Type B pancreatic cell (in vitro differentiated cells): ENCODE data around the gene AGAP6. TPM values are rescaled to one million over a fixed set of nuclear protein-coding genes. Genes with fewer than 3 reads are reported as not detected.
"Not testable (repeated sequence)": the region's sequence is repeated elsewhere in the genome, so short reads cannot be mapped to it uniquely, and the experiment has no call there.

Source experiments
- DNase-seq: peaks from one replicate; pipeline ENCODE4 v3.0.0; 2021; ENCODE audit warnings: mixed read lengths; ENCODE audit not compliant: unreplicated experiment; ENCODE audit errors: extremely low spot score
- H3K27ac Mint-ChIP-seq: 2 replicates; pipeline ENCODE4 v1.8.0; 2021; ENCODE audit warnings: mild to moderate bottlenecking, mixed read lengths
- H3K27me3 Mint-ChIP-seq: 2 replicates; pipeline ENCODE4 v1.8.0; 2021; ENCODE audit warnings: mixed read lengths
- H3K36me3 Mint-ChIP-seq: 2 replicates; pipeline ENCODE4 v1.8.0; 2021; ENCODE audit warnings: mixed read lengths
- H3K4me1 Mint-ChIP-seq: one replicate; pipeline ENCODE4 v1.8.0; 2021; ENCODE audit warnings: mixed read lengths; ENCODE audit not compliant: unreplicated experiment
- H3K4me3 Mint-ChIP-seq: 2 replicates; pipeline ENCODE4 v1.8.0; 2021; ENCODE audit warnings: mild to moderate bottlenecking, mixed read lengths
- H3K9me3 Mint-ChIP-seq: 2 replicates; pipeline ENCODE4 v1.8.0; 2021; ENCODE audit warnings: mixed read lengths
- long read RNA-seq: library from polyadenylated mRNA; unstranded; transcript quantifications from one replicate; pipeline ENCODE4 v2.0.0, GENCODE V29; 2020
- total RNA-seq: library from RNA; stranded (reverse); gene quantifications from 2 replicates; pipeline ENCODE4 v1.2.1, GENCODE V29; 2021; ENCODE audit warnings: low replicate concordance
- TF ChIP-seq, protein P1 (sequence below): fragments of 200-600 bp; sonication (generic); conservative IDR thresholded peaks from 2 replicates; pipeline ENCODE4 v1.5.0; 2021; ENCODE audit warnings: antibody characterized with exemption, mild to moderate bottlenecking

AGAP6 gene
- total RNA-seq, result 11.3 and 16.2 TPM in 2 replicates
- long read RNA-seq, partial matches to known transcripts, result 2 of 13 reads
- long read RNA-seq, other reads (novel, unspliced or antisense), result 11 of 13 reads

DNA sequence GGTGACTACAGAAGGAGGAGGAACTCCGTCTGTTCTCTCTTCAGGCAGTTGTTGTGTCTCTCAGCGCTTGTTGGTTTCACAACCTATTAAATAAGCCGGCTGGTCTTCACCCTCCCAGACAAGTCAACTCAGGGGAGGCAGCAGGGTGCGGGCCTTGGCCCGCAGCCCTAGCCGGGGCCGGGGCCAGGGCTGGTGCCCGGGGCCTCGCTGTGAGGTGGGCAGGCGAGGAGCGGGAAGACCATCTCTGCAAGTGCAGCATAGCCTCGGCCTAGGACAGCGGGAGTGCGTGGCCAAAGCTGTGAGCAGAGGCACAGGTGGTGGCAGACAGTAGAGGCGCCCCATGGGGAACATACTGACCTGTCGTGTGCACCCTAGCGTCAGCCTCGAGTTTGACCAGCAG is at the start of gene AGAP6:
Gene AGAP6, plus strand, starts transcription at position 31 of the 400 bp plus-strand sequence. Its CDS starts 310 bp downstream, at position 341.
- H3K27ac Mint-ChIP-seq, H3K4me1 Mint-ChIP-seq, H3K36me3 Mint-ChIP-seq, DNase-seq, H3K9me3 Mint-ChIP-seq, H3K27me3 Mint-ChIP-seq, H3K4me3 Mint-ChIP-seq: not testable (repeated sequence)

DNA sequence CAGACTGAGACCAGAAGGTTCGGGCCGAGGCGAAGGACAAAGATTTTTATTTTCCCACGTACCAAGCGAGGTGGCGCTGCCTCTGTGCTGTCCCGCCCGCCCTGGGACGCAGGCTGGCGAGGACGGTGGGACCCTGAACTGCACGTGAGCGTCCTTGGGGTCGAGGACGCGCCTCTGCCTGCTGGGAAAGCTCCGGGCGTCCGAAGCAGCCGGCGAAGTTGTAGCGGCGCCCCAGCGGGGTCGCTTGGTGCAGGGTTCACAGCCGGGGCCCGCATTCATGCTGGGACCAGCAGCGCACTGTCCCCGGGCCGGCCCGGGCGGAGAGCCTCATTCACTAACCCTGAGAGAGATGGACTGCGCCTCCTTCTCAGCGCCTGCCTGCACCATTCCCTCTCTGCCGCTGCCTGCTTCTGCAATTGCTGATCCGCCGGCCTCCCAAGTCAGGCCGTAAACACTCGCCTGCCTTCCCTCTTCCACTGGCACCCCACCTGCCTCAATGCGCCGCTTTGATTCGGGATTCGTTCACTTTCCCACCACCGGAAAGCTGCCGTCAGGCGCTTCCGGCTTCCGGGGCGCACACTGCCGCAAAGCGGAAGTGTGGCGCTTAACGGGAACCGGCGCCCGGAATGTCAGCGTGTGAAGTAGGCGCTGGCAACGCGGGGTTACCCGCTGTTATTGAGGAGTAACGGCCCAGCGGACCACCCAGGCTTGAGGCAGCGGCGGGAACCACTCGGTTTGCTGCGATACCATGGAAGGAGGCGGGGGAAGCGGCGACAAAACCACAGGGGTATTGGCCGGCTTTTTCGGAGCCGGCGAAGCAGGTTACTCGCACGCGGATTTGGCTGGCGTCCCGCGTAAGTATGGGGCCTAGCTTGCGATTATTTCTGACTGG is 46.5 kb upstream of the AGAP6 start, which contains the start of the genes PARG and TIMM23B:
Gene PARG, minus strand, starts transcription at position 581 of the 892 bp plus-strand sequence. Its CDS starts 302 bp downstream, at position 279.
Gene TIMM23B, plus strand, starts transcription at position 607 of the 892 bp plus-strand sequence. Its CDS starts 142 bp downstream, at position 749.
- H3K27ac Mint-ChIP-seq, result peak within 1 kb of the TSS; percentile 95
- TF ChIP-seq, protein P1, sequence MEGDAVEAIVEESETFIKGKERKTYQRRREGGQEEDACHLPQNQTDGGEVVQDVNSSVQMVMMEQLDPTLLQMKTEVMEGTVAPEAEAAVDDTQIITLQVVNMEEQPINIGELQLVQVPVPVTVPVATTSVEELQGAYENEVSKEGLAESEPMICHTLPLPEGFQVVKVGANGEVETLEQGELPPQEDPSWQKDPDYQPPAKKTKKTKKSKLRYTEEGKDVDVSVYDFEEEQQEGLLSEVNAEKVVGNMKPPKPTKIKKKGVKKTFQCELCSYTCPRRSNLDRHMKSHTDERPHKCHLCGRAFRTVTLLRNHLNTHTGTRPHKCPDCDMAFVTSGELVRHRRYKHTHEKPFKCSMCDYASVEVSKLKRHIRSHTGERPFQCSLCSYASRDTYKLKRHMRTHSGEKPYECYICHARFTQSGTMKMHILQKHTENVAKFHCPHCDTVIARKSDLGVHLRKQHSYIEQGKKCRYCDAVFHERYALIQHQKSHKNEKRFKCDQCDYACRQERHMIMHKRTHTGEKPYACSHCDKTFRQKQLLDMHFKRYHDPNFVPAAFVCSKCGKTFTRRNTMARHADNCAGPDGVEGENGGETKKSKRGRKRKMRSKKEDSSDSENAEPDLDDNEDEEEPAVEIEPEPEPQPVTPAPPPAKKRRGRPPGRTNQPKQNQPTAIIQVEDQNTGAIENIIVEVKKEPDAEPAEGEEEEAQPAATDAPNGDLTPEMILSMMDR, result peak; percentile 42
- not testable (repeated sequence) for H3K36me3 Mint-ChIP-seq, H3K9me3 Mint-ChIP-seq, H3K27me3 Mint-ChIP-seq
- H3K4me3 Mint-ChIP-seq, result peak within 1 kb of the TSS; percentile 99
- H3K4me1 Mint-ChIP-seq, result peaks cover 14% of the 10 kb centered on the region
- peak; percentile 86 for DNase-seq

GRCh38 chr10:49942339-49942705 is 45.9 kb upstream of the AGAP6 start:
- not testable (repeated sequence) for H3K9me3 Mint-ChIP-seq, DNase-seq, H3K36me3 Mint-ChIP-seq, H3K27me3 Mint-ChIP-seq
- Mint-ChIP-seq H3K4me3 (peak overlapping the region; percentile 99), H3K4me1 (peaks cover 14% of the 10 kb centered on the region), H3K27ac (peak overlapping the region; percentile 95)

- peak overlapping the region; percentile 11 for H3K4me3 Mint-ChIP-seq
- not testable (repeated sequence) for H3K9me3 Mint-ChIP-seq, H3K36me3 Mint-ChIP-seq, H3K27me3 Mint-ChIP-seq, DNase-seq, H3K4me1 Mint-ChIP-seq
- peak overlapping the region; percentile 2 for H3K27ac Mint-ChIP-seq
Measured at GRCh38 chr10:49943607-49944006, 44.6 kb upstream of the AGAP6 start.

- DNase-seq, H3K9me3 Mint-ChIP-seq, H3K4me3 Mint-ChIP-seq, H3K27ac Mint-ChIP-seq, H3K4me1 Mint-ChIP-seq, H3K27me3 Mint-ChIP-seq, H3K36me3 Mint-ChIP-seq: not testable (repeated sequence)
Measured at GRCh38 chr10:49948142-49948541, 40.1 kb upstream of the AGAP6 start.

DNA sequence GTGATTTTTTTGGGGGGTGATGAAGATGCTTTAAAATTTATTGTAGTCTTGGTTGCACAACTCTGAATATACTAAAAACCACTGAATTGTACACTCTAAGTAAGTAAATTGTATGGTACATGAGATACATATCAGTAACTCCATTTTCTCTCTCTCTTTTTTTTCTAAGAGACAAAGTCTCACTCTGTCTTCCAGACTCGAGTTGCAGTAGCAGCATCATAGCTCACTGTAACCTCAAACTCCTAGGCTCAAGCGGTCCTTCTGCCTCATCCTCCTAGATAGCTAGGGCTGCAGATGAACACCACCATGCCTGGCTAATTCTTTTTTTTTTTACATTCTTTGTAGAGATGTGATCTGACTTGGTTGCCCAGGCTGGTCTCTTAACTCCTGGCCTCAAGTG is 39.5 kb upstream of the AGAP6 start:
- not testable (repeated sequence) for H3K4me3 Mint-ChIP-seq, H3K27ac Mint-ChIP-seq, H3K4me1 Mint-ChIP-seq, H3K36me3 Mint-ChIP-seq, H3K9me3 Mint-ChIP-seq, DNase-seq, H3K27me3 Mint-ChIP-seq

DNA sequence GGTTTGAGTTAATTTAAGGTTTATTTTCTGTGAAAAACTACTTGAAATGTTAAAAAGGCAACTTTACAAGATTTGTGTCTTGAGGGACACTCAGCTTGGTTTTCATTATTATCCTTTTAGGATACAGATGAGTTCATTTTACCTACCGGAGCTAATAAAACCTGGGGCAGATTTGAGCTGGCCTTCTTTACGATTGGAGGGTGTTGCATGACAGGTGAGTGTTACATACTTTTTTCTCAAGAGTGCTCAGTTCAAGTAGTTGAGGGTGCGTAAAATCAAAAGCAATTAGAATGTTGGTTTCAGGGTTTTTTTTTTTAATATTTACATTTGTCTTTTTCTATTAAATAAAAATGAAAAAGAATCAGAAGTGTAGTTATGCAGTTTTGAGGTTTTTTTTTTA is 36.2 kb upstream of the AGAP6 start:
- not testable (repeated sequence) for H3K27me3 Mint-ChIP-seq, H3K4me3 Mint-ChIP-seq, DNase-seq, H3K36me3 Mint-ChIP-seq, H3K27ac Mint-ChIP-seq, H3K4me1 Mint-ChIP-seq, H3K9me3 Mint-ChIP-seq

DNA sequence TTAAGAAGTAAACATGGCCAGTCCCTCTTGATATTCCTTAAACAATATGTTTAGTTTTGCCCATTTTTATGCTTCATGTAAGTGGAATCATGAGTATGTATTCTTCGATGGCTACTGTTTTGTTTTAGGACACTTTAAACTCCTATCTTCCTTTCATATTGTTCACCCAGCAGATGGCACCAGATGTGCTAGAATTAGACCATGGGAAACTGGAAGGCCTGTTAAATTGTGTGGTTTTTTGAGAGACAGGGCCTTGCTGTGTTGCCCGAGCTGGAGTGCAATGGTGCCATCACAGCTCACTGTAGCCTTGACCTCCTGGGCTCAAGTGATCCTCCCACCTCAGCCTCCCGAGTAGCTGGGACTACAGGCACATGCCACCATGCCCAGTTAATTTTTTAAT is 35.1 kb upstream of the AGAP6 start:
- H3K36me3 Mint-ChIP-seq, H3K4me1 Mint-ChIP-seq, H3K27ac Mint-ChIP-seq, H3K9me3 Mint-ChIP-seq, H3K4me3 Mint-ChIP-seq, DNase-seq, H3K27me3 Mint-ChIP-seq: not testable (repeated sequence)

GRCh38 chr10:49970331-49970857 is 17.8 kb upstream of the AGAP6 start:
- H3K36me3 Mint-ChIP-seq, H3K9me3 Mint-ChIP-seq, H3K27ac Mint-ChIP-seq, H3K4me1 Mint-ChIP-seq, H3K27me3 Mint-ChIP-seq, DNase-seq, H3K4me3 Mint-ChIP-seq: not testable (repeated sequence)

DNA sequence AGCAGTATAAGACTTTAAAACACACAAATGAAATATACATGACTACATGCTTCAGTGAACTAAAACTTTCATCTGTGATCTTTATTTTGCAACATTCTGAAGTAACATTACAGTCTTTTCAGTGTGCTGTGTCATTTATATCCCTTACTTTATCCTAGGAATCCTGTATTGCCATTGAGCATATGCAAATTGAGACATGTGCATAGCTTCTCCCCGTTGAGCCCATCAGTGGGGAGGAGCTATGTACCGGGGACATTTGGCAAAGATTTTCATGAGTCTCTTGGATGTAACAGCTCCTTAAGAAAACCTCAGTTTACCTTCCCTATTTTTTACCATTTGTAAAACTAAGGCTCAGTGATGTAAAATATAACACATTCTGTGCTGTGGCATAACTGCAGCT is 16.7 kb upstream of the AGAP6 start:
- not testable (repeated sequence) for H3K27me3 Mint-ChIP-seq, H3K36me3 Mint-ChIP-seq, DNase-seq, H3K4me1 Mint-ChIP-seq, H3K27ac Mint-ChIP-seq, H3K4me3 Mint-ChIP-seq, H3K9me3 Mint-ChIP-seq

GRCh38 chr10:49972094-49972493 is 16.1 kb upstream of the AGAP6 start:
- H3K27ac Mint-ChIP-seq, H3K4me1 Mint-ChIP-seq, DNase-seq, H3K9me3 Mint-ChIP-seq, H3K4me3 Mint-ChIP-seq, H3K36me3 Mint-ChIP-seq, H3K27me3 Mint-ChIP-seq: not testable (repeated sequence)

DNA sequence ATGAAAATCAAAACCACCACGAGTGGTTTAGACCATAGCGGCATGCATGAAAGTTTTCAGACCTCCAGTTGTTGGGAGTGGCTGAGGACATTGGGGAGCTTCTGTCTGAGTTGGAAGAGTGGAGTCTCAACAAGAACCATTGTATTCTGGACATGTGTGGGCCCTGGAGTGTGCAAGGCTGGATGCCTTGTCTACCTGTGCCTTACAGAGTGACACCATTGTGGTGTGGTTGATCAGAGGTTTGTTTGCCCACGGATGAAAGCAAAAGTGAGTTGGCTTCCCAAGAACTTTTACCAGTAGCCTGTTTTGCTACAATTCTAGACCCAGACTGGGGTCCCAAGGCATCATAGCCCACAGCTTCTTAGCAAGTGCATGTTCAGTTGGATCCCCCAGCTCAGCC is 10.4 kb upstream of the AGAP6 start:
- not testable (repeated sequence) for H3K4me3 Mint-ChIP-seq, H3K4me1 Mint-ChIP-seq, H3K27me3 Mint-ChIP-seq, DNase-seq, H3K36me3 Mint-ChIP-seq, H3K27ac Mint-ChIP-seq, H3K9me3 Mint-ChIP-seq

DNA sequence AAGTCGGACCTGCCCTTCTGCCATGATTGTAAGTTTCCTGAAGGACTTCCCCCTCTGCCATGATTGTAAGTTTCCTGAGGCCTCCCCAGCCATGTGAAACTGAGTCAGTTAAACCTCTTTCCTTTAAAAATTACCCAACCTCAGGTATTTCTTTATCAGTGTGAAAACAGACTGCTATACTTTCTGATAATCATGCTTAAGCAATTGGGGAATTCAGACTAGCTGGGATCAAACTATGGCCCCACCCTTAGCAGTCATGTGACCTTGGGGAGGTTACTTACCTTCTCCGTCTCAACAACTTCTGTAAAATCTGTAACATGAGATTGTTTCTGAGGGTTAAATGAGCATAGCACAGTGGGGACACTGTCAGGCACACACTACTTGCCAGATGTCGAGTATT is 999 bp upstream of the AGAP6 start:
- H3K4me1 Mint-ChIP-seq, H3K27ac Mint-ChIP-seq, DNase-seq, H3K9me3 Mint-ChIP-seq, H3K36me3 Mint-ChIP-seq, H3K27me3 Mint-ChIP-seq, H3K4me3 Mint-ChIP-seq: not testable (repeated sequence)
